ENCODE results near the gene EPM2A.
A peak's percentile ranks its signal among the peaks of the same experiment; 100 is the strongest.
"Not testable (repeated sequence)": the region's sequence is repeated elsewhere in the genome, so short reads cannot be mapped to it uniquely, and the experiment has no call there.

EPM2A gene

GRCh38 chr6:145735356-145736165 lies at the start of gene EPM2A:
Gene EPM2A (minus strand): TSS chr6:145735520. CDS start chr6:145735498, 22 bp downstream.
- peak; percentile 31 for DNase-seq

DNA sequence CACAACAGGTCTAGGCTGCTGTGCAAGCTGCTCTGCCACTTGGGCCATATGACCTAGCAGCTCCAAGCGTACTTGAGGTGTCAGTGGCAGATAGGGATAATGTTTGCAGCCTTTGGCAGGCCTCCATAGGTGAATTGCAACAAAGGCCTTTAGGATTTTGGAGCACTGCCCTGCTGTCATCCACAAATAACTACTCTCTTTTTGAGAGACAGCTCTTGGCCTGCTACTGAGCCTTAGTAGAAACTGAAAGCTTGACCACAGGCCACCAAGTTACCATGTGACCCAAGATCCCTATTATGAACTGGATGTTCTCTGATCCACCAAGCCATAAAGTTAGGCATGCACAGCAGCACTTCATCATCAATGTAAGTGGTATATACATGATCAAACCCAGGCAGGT lies 49.4 kb upstream of the EPM2A start:
- DNase-seq: no peak

DNA sequence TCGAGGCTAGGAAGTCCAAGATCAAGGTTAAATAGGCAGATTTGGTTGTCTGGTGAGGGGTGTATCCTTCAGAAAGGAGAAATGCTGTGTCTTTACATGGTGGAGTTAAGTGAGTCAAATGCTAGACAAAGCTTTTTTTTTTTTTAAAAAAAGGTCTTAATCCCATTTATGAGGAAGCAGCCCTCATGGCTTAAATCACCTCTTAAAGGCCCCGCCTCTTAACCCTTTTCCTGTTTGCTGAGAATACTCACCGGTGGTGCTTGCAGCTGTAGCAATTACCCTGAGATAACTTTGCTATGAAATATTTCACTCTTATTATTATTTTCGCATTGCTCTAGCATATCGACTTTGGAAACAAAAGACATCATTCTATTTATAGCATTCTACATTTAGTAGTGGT lies 48.5 kb upstream of the EPM2A start:
- DNase-seq: no peak

DNA sequence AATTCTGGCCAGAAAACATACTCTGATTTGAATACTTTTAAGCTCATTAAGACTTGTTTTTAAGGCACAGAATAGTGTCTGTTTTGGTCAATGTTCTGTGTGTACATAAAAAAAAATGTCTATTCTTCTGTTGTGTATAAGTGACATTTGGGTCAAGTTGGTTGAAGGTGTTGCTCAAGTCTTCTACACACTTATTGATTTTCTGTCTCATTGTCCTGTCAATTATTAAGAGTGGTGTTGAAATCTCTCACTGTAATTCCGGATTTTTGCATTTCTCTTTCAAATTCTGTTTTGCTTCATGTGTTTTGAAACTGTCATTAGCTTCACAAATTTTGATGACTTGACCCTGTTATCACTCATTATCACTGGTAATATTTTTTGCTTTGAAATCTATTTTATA lies 37.5 kb upstream of the EPM2A start:
- no peak for DNase-seq

GRCh38 chr6:145765449-145765848 lies 30.1 kb upstream of the EPM2A start:
- no peak for DNase-seq

DNA sequence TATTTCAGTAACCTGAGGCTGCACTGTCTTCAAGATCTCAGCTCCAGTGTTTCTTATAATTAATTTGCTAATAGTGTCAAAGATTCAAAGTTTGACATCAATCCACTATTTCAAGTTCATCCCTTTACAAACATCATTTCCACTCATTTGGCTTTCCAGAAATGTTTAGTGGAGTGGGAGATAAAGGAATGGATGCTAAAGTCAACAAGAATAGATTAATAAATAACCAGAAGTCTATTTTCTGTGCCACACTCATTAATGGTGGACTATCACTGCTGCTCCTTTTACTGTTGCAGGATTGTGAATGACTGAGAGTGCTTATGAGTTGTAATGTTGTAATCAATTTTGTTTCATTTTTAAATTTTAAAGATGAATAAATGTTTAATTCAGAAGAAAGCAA lies 28.4 kb upstream of the EPM2A start:
- no peak for DNase-seq

GRCh38 chr6:145761584-145761983 lies 26.3 kb upstream of the EPM2A start:
- DNase-seq: no peak

GRCh38 chr6:145758113-145758512 lies 22.8 kb upstream of the EPM2A start:
- no peak for DNase-seq

- DNase-seq: no peak
Observed at GRCh38 chr6:145756170-145756662, 20.9 kb upstream of the EPM2A start.

DNA sequence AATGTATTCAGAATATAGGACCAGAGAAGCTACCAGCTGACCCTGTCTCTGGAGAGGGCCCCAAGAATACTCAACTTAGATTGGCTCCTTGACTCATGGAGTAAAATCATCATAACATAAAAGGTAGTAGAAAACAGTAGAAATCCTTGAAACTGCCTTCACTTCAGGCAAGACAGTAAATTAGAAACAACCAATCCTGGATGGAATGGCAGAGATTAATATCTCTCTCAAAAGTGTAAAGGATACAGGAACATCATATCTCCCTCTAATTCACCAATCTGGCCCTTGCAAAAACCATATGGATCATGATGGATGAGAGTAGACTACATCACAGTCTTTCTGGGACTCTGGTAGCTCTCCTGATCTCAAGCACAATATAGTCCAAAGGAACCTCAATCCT lies 20.4 kb upstream of the EPM2A start:
- no peak for DNase-seq

- no peak for DNase-seq
Observed at GRCh38 chr6:145752638-145753037, 17.3 kb upstream of the EPM2A start.

DNA sequence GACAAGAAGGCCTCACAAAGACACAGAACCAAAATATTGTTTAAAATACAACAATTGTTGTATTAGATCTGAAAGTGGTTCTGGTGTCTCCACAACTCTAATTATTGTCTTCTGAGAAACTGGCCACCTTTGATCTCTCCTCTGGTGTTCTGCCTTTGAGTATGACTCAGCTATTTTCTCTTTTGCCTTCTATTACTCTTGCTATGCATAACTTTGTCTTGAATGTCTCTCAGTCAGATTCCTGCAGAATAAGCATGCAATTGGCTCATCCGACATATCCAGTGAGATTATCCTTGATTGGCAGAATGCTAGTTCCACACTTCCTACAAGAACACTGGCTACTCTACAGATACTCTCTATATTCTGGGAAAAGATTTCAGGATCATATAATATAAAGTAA lies 14.3 kb upstream of the EPM2A start:
- no peak for DNase-seq

GRCh38 chr6:145745861-145746260 lies 10.5 kb upstream of the EPM2A start:
- no peak for DNase-seq

GRCh38 chr6:145744619-145745018 lies 9.3 kb upstream of the EPM2A start:
- no peak for DNase-seq

DNA sequence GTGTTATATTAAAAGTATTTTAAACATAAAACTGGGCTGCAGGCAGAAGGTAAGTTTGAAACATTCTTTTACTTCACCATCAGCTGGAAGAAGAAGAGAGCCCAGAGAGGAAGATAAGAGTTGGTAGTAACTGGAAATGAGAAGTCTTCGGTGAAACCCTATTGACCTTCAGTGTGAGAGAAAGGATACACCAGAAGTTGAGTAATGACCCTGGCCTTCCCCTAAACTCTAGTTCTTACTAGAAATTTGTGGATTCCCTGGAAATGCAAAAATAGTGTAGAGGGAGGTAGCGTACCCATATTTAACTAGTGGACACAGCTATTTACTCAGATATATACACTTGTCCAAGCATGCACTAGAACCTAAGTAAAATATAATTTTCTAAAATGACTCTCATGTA lies 8.0 kb upstream of the EPM2A start:
- DNase-seq: no peak

DNA sequence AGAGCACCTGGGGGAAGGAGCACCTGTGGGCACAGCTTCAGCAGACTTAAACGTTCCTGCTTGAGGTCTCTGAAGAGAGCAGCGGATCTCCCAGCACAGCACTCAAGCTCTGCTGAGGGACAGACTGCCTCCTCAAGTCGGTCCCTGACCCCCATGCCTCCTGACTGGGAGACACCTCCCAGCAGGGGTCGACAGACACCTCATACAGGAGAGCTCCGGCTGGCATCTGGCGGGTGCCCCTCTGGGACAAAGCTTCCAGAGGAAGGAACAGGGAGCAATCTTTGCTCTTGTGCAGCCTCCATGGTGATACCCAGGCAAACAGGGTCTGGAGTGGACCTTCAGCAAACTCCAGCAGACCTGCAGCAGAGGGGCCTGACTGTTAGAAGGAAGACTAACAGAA lies 7.2 kb upstream of the EPM2A start:
- DNase-seq: not testable (repeated sequence)

GRCh38 chr6:145739685-145740084 lies 4.4 kb upstream of the EPM2A start:
- not testable (repeated sequence) for DNase-seq

DNA sequence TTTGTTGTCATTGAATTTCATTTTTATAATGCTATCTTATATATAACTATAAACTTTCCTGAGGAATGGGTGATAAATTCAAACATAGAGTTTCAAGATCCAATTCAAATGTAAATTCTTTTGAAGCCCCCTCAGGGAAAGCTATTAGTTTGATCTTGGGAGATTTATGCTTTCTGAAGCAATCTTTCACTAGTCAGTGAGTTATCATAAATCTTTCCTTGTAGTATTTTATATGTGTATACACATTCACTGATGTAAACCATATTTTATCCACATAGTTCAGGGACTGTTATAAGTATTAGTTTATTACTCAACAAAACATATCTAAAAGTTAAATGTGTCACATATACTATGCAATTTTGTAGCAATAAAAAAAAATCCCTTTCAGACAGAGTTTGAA lies 2.9 kb upstream of the EPM2A start:
- DNase-seq: no peak

DNA sequence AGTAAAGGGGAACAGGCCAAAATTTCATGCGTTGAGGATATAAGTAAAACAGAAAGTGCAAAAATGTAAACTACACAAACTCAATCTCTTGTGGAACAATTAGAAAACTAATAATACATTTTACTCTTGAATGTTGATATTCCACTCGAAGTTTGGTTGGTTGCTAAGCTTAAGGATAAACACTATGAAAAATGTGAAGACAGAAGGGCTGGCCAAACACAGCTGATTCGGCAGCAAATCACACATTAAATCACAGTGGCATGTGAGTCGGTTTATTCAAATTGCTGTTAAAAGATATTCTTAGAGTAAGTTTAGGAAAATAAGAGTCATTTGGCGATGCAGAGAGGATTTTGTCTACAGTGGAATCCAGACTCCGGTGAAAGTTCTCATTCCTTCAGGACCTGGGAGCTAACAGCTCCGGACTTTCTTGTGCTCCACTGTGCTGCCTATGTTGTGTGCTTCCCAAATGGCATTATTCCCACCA lies 1.4 kb upstream of the EPM2A start:
- DNase-seq: no peak

- DNase-seq: peak; percentile 57
Observed at GRCh38 chr6:145734486-145735355, 599 bp downstream of the EPM2A start.

GRCh38 chr6:145733810-145734209 lies 1.5 kb downstream of the EPM2A start:
- no peak for DNase-seq

DNA sequence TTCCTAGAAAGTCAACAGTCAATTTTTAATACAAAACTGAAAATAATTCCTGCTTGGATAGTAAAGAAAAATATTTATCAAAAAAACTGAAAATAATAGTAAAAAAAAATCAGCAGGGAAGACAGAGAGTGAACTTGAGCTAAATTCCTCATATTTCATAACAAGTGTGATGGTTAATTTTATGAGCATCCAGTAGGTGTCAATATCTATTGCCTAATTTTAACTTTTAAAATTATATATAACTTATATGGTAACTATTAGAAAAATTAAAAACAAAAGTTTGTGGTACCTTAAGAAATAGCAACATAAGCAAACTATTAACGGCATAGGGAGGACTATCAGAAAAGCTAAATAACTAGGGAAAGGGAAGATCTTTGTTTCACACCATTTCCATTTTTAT lies 2.1 kb downstream of the EPM2A start:
- no peak for DNase-seq

DNA sequence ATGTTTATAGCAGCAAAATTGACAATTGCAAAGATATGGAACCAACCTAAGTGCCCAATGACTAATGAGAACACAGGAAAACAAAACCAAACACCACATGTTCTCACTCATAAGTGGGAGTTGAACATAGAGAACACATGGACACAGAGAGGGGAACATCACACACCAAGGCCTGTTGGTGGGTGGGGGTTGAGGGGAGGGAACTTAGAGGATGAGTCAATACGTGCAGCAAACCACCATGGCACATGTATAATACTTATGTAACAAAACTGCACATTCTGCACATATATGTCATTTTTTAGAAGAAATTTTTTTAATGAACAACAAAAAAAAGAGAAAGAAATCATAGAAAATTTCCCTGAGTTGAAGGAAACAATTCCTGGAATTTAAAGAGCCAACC lies 3.9 kb downstream of the EPM2A start:
- peak; percentile 9 for DNase-seq

DNA sequence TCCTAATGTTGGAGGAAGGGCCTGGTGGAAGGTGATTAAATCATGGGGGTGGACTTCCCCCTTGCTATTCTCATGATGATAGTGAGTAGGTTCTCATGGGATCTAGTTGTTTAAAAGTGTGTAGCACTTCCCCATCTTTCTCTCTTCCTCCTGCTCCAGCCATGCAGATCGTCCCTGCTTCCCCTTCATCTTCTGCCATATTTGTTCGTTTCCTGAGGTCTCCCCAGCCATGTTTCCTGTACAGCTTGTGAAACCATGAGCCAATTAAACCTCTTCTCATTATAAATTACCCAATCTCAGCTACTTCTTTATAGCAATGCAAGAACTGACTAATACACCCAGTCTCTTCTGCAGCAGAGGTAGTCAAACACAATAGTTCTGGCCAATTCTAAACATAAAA lies 5.4 kb downstream of the EPM2A start:
- DNase-seq: no peak

Data from activated T-cell treated with anti-CD3 and anti-CD28 coated beads for 4 hours (primary cell).